HFFc6 (cell line): Measurements from ENCODE around the gene RBM20. TPM values are rescaled to one million over a fixed set of nuclear protein-coding genes. Genes with fewer than 3 reads are reported as not detected.
A peak's percentile ranks its signal among the peaks of the same experiment; 100 is the strongest.

Source experiments
- DNase-seq: peaks from one replicate; pipeline ENCODE4 v3.0.0-alpha.2; 2018
- H3K27ac Mint-ChIP-seq: 2 replicates; pipeline ENCODE4 v1.8.0; 2020; ENCODE audit warnings: mild to moderate bottlenecking, mixed read lengths
- H3K27me3 Mint-ChIP-seq: 2 replicates; pipeline ENCODE4 v1.8.0; 2021; ENCODE audit warnings: mild to moderate bottlenecking, moderate library complexity, mixed read lengths; ENCODE audit not compliant: insufficient read depth
- H3K36me3 Mint-ChIP-seq: 2 replicates; pipeline ENCODE4 v1.8.0; 2021; ENCODE audit warnings: low read depth, mixed read lengths
- H3K4me1 Mint-ChIP-seq: 2 replicates; pipeline ENCODE4 v1.8.0; 2020; ENCODE audit warnings: low read depth, mixed read lengths
- H3K4me3 Mint-ChIP-seq: 2 replicates; pipeline ENCODE4 v1.8.0; 2020; ENCODE audit warnings: mild to moderate bottlenecking, moderate library complexity, mixed read lengths
- H3K9me3 Mint-ChIP-seq: 2 replicates; pipeline ENCODE4 v1.8.0; 2020; ENCODE audit warnings: mild to moderate bottlenecking, mixed read lengths
- total RNA-seq, 6 experiments: library from RNA; stranded (reverse); fragmentation: NEBNext Ultra II Directional; extraction: Animal tissue kit (Norgen Biotek cat#: 25700); gene quantifications; 2 replicates in 1 of 6; 3 replicates in 5 of 6; pipeline ENCODE4 v1.2.3, GENCODE V29; 2021
- TF ChIP-seq, protein P1 (sequence below): fragments of 200-600 bp; sonication (generic); IDR thresholded peaks from 2 replicates; pipeline ENCODE4 v1.5.0; 2021; ENCODE audit warnings: antibody characterized with exemption, mild to moderate bottlenecking

Gene RBM20
- total RNA-seq, 6 experiments from 2014 or later, result not detected

DNA sequence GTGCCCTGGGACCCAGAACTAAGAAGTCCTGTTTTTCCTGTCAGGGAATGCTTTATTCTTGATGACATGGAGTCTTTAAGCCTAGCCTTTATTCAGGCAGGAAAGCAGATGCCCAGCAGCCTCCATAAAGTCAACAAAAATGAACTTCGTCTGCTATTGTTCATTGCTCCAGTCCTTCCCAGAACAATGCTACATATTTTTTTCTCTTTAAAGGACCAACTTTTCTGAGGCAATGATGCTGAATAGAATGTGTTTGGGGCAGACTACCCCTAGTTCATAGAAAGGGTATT lies 180.0 kb downstream of the RBM20 start:
- H3K27ac Mint-ChIP-seq, result no peak overlapping the region
- TF ChIP-seq, protein P1, sequence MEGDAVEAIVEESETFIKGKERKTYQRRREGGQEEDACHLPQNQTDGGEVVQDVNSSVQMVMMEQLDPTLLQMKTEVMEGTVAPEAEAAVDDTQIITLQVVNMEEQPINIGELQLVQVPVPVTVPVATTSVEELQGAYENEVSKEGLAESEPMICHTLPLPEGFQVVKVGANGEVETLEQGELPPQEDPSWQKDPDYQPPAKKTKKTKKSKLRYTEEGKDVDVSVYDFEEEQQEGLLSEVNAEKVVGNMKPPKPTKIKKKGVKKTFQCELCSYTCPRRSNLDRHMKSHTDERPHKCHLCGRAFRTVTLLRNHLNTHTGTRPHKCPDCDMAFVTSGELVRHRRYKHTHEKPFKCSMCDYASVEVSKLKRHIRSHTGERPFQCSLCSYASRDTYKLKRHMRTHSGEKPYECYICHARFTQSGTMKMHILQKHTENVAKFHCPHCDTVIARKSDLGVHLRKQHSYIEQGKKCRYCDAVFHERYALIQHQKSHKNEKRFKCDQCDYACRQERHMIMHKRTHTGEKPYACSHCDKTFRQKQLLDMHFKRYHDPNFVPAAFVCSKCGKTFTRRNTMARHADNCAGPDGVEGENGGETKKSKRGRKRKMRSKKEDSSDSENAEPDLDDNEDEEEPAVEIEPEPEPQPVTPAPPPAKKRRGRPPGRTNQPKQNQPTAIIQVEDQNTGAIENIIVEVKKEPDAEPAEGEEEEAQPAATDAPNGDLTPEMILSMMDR, result no peak
- H3K9me3 Mint-ChIP-seq, result no peaks in the 10 kb centered on the region
- H3K4me1 Mint-ChIP-seq, result peaks cover 8% of the 10 kb centered on the region; the same call in 1 of the 2 replicates
- H3K36me3 Mint-ChIP-seq, result no peaks in the 10 kb centered on the region
- DNase-seq, result no peak
- no peak overlapping the region for H3K4me3 Mint-ChIP-seq
- H3K27me3 Mint-ChIP-seq, result peaks cover 28% of the 10 kb centered on the region

GRCh38 chr10:110824660-110825059 lies 180.5 kb downstream of the RBM20 start:
- no peak for DNase-seq
- Mint-ChIP-seq H3K36me3 (no peaks in the 10 kb centered on the region), H3K4me1 (peaks cover 8% of the 10 kb centered on the region; the same call in 1 of the 2 replicates), H3K4me3 (no peak overlapping the region), H3K27ac (no peak overlapping the region), H3K27me3 (peaks cover 28% of the 10 kb centered on the region), H3K9me3 (no peaks in the 10 kb centered on the region)
- TF ChIP-seq, protein P1, result no peak

DNA sequence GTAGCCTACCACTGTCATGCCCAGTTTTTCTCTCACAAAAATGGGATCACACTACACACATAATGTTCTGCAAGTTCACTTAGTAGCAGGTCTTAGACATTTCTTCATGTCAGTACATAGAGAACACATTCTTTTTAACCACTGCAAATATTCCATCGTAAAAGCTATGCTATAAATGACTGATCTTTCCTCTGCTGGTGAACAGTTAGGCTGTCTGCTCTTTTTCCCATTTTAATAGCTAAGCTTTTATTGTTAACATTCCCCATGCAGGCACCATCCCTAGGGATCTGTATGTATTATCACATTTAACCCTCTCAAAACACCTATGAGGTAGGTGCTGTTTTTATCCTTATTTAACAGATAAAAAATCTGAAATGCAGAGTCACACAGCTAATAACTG lies 181.4 kb downstream of the RBM20 start:
- H3K27ac Mint-ChIP-seq, result no peak overlapping the region
- H3K27me3 Mint-ChIP-seq, result peaks cover 34% of the 10 kb centered on the region
- peaks cover under 1% of the 10 kb centered on the region; the same call in 1 of the 2 replicates for H3K4me1 Mint-ChIP-seq
- H3K4me3 Mint-ChIP-seq, result no peak overlapping the region
- TF ChIP-seq, protein P1, result no peak
- no peaks in the 10 kb centered on the region for H3K36me3 Mint-ChIP-seq
- no peaks in the 10 kb centered on the region for H3K9me3 Mint-ChIP-seq
- no peak for DNase-seq

GRCh38 chr10:110827410-110827809 lies 183.3 kb downstream of the RBM20 start:
- H3K27me3 Mint-ChIP-seq, result peaks cover 31% of the 10 kb centered on the region
- peak; percentile 51 for DNase-seq

GRCh38 chr10:110827875-110828274 lies 183.7 kb downstream of the RBM20 start:
- Mint-ChIP-seq H3K4me1 (no peaks in the 10 kb centered on the region), H3K4me3 (no peak overlapping the region), H3K27ac (no peak overlapping the region), H3K36me3 (no peaks in the 10 kb centered on the region), H3K27me3 (peaks cover 27% of the 10 kb centered on the region), H3K9me3 (no peaks in the 10 kb centered on the region)
- no peak for DNase-seq
- TF ChIP-seq, protein P1, result no peak

More at GRCh38 chr10:110827410-110827809, 183.3 kb downstream of the RBM20 start:
- Mint-ChIP-seq H3K4me3 (no peak overlapping the region), H3K27ac (no peak overlapping the region), H3K4me1 (no peaks in the 10 kb centered on the region), H3K36me3 (no peaks in the 10 kb centered on the region), H3K9me3 (no peaks in the 10 kb centered on the region)
- TF ChIP-seq, protein P1, result no peak

- no peaks in the 10 kb centered on the region for H3K9me3 Mint-ChIP-seq
- no peak for DNase-seq
- H3K4me3 Mint-ChIP-seq, result no peak overlapping the region
- no peaks in the 10 kb centered on the region for H3K4me1 Mint-ChIP-seq
- H3K27ac Mint-ChIP-seq, result no peak overlapping the region
- H3K36me3 Mint-ChIP-seq, result no peaks in the 10 kb centered on the region
- H3K27me3 Mint-ChIP-seq, result peaks cover 27% of the 10 kb centered on the region
- TF ChIP-seq, protein P1, result no peak
Measured at GRCh38 chr10:110828525-110828924, 184.4 kb downstream of the RBM20 start.
